Right atrium auricular region (tissue), 2 donors: Measurements from ENCODE around the gene FEZ2. TPM values are rescaled to one million over a fixed set of nuclear protein-coding genes. Genes with fewer than 3 reads are reported as not detected.

ENCODE experiments used
- DNase-seq: peaks from one replicate; pipeline ENCODE4 v3.0.0-alpha.2; 2019; ENCODE audit warnings: low spot score
- H3K27ac ChIP-seq, 2 donors: fragments of 200-600 bp; sonication (generic); 1 replicate in 1 of 2; 2 replicates in 1 of 2; pipeline ENCODE4 v1.5.1; 2016 to 2019
- H3K27me3 ChIP-seq, 2 donors: fragments of 200-600 bp; sonication (generic); one replicate each; pipeline versions ENCODE4 v1.5.1 to v1.6.0; 2017 to 2019
- H3K36me3 ChIP-seq: fragments of 200-600 bp; sonication (generic); one replicate; pipeline ENCODE4 v1.5.1; 2016
- H3K4me1 ChIP-seq, 2 donors: fragments of 200-600 bp; sonication (generic); one replicate each; pipeline versions ENCODE4 v1.5.1 to v1.6.0; 2017 to 2019
- H3K4me3 ChIP-seq, 2 donors: fragments of 200-600 bp; sonication (generic); 1 replicate in 1 of 2; 2 replicates in 1 of 2; pipeline ENCODE4 v1.5.1; 2017 to 2019; ENCODE audit warnings: mild to moderate bottlenecking in 1 of 2, moderate library complexity in 1 of 2
- H3K9me3 ChIP-seq, 2 donors: fragments of 200-600 bp; sonication (generic); one replicate each; pipeline ENCODE4 v1.5.1; 2019
- CTCF ChIP-seq, 2 donors: fragments of 200-600 bp; sonication (generic); IDR thresholded peaks; one replicate each; pipeline ENCODE4 v1.5.1; 2019; ENCODE audit warnings: antibody characterized with exemption in 2 of 2
- total RNA-seq, 2 donors: library from RNA; depleted of rRNA; stranded (reverse); fragments of >200 nt; gene quantifications; one replicate each; pipeline ENCODE4 v1.1.0, GENCODE V29; 2016

Gene FEZ2
- total RNA-seq, 2 donors from 2014 or later = 30.3 to 81.5 TPM

GRCh38 chr2:36597003-36597531 lies 901 bp downstream of the FEZ2 start:
- no peaks in the 10 kb centered on the region for H3K9me3 ChIP-seq
- DNase-seq = no peak
- H3K27me3 ChIP-seq = no peaks in the 10 kb centered on the region
- H3K4me3 ChIP-seq = peak overlapping the region; percentile 99 to 100
- peak overlapping the region in 1 of 2 donors; percentile 96 for H3K27ac ChIP-seq
- TF ChIP-seq CTCF (IDR thresholded peaks at IDR 0.05) = no peak
- H3K36me3 ChIP-seq = no peaks in the 10 kb centered on the region
- H3K4me1 ChIP-seq = peaks cover 0 to 29% of the 10 kb centered on the region in 2 donors

- no peaks in the 10 kb centered on the region for H3K36me3 ChIP-seq
- H3K4me1 ChIP-seq = peaks cover 0 to 29% of the 10 kb centered on the region in 2 donors
- no peak for DNase-seq
- TF ChIP-seq CTCF (IDR thresholded peaks at IDR 0.05) = no peak
- H3K4me3 ChIP-seq = peak overlapping the region in 1 of 2 donors; percentile 100
- H3K9me3 ChIP-seq = no peaks in the 10 kb centered on the region
- H3K27me3 ChIP-seq = no peaks in the 10 kb centered on the region
- no peak overlapping the region for H3K27ac ChIP-seq
These were observed 1.6 kb downstream of the FEZ2 start for GRCh38 chr2:36596397-36596796.

DNA sequence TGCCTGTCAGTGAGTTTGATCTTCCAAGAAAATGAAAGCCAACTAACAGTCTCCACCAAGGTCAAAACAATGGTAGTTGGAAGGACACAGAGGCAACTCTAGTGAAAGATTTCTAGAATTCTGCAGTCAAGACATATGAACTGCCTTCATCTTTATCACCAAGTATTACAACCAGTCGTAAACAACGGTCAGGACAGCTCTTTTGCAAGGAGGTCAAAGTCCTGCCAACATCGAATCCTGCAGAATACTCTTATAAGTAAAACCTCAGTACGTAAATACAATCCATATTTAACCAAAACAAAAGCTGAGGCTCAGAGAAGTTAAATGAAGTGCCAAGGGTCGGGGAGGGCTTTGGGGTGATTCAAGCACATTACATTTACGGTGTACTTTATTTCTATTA lies 3.1 kb downstream of the FEZ2 start:
- H3K4me3 ChIP-seq = no peak overlapping the region
- H3K27me3 ChIP-seq = no peaks in the 10 kb centered on the region
- no peak overlapping the region for H3K27ac ChIP-seq
- no peak for TF ChIP-seq CTCF (IDR thresholded peaks at IDR 0.05)
- DNase-seq = no peak
- H3K9me3 ChIP-seq = no peaks in the 10 kb centered on the region
- H3K4me1 ChIP-seq = peaks cover 0 to 41% of the 10 kb centered on the region in 2 donors
- peaks cover 4% of the 10 kb centered on the region for H3K36me3 ChIP-seq

GRCh38 chr2:36589230-36589630 lies 8.7 kb downstream of the FEZ2 start:
- Histone ChIP-seq H3K4me3 (no peak overlapping the region), H3K27me3 (no peaks in the 10 kb centered on the region), H3K27ac (peak overlapping the region; percentile 68), H3K36me3 (peaks cover 5% of the 10 kb centered on the region), H3K4me1 (peaks cover 0 to 42% of the 10 kb centered on the region in 2 donors), H3K9me3 (no peaks in the 10 kb centered on the region)
- DNase-seq = no peak
- no peak for TF ChIP-seq CTCF (IDR thresholded peaks at IDR 0.05)

DNA sequence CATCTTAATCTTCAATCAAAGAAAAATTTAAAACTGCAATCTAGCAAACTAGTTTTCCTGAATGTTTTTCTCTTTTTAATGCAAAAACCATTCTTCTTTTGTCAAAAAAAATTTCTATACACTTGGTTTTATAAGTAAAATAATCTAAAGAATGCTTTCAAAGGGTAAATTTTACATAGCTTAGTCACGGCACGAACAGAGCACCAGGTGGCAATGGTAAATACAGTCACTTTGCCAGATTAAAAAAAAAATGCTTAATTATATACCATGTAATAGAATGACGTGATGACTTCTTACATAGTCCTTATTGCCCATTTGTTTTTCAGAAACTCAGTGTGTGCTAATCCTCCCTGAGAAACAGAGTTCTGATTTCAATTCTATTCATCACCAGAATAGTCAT lies 10.4 kb downstream of the FEZ2 start:
- no peak for DNase-seq
- Histone ChIP-seq H3K36me3 (peaks cover 9% of the 10 kb centered on the region), H3K27ac (peak overlapping the region in 1 of 2 donors; percentile 68), H3K4me1 (peaks cover 0 to 48% of the 10 kb centered on the region in 2 donors), H3K4me3 (no peak overlapping the region), H3K27me3 (no peaks in the 10 kb centered on the region), H3K9me3 (no peaks in the 10 kb centered on the region)
- no peak for TF ChIP-seq CTCF (IDR thresholded peaks at IDR 0.05)

DNA sequence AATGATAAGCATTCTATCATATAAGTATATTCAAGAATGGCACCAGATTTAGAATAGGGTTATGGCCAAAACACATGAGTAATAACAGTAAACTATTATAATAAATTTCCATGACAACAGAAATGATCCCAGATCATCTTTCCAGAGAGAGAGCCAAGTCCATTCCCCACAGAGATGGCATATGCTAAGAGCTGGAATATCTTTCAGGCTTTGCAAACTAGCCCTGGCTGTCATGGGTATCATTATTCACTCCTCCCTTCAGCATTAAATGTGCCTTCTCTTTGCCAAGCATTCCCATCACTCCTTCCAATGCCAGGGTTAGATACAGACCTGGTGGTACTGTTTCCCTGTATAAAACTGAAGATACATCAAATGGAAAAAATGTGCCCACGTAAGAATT lies 10.9 kb downstream of the FEZ2 start:
- Histone ChIP-seq H3K4me3 (no peak overlapping the region), H3K27me3 (no peaks in the 10 kb centered on the region), H3K9me3 (no peaks in the 10 kb centered on the region), H3K36me3 (peaks cover 9% of the 10 kb centered on the region), H3K4me1 (peaks cover 0 to 50% of the 10 kb centered on the region in 2 donors), H3K27ac (peak overlapping the region in 1 of 2 donors; percentile 68)
- TF ChIP-seq CTCF (IDR thresholded peaks at IDR 0.05) = no peak
- no peak for DNase-seq
